Measurements from ENCODE around the gene PRDM16. TPM values are rescaled to one million over a fixed set of nuclear protein-coding genes. Genes with fewer than 3 reads are reported as not detected.

The PRDM16 gene
- total RNA-seq, 2 donors from 2014 or later: 0.79 to 6.1 TPM

GRCh38 chr1:3058263-3059030 lies 10.6 kb upstream of the PRDM16 start:
- Histone ChIP-seq H3K36me3 (no peaks in the 10 kb centered on the region), H3K4me1 (no peaks in the 10 kb centered on the region), H3K9ac (ENCODE audit: low read depth in 2 of 2, low read length in 2 of 2) (no peak overlapping the region), H3K27me3 (peaks cover 23% of the 10 kb centered on the region), H3K4me3 (no peak overlapping the region), H3K9me3 (no peaks in the 10 kb centered on the region), H3K27ac (no peak overlapping the region)
- DNase-seq: no peak
- TF ChIP-seq CTCF (IDR thresholded peaks at IDR 0.05): no peak
- intact Hi-C loops (cut with DNase I): no loop called here

GRCh38 chr1:3060127-3060526 lies 8.9 kb upstream of the PRDM16 start:
- TF ChIP-seq CTCF (IDR thresholded peaks at IDR 0.05): no peak
- Histone ChIP-seq H3K9me3 (no peaks in the 10 kb centered on the region), H3K4me3 (no peak overlapping the region), H3K4me1 (no peaks in the 10 kb centered on the region), H3K27ac (no peak overlapping the region), H3K9ac (ENCODE audit: low read depth in 2 of 2, low read length in 2 of 2) (no peak overlapping the region), H3K36me3 (no peaks in the 10 kb centered on the region), H3K27me3 (peaks cover 40% of the 10 kb centered on the region)
- no peak for DNase-seq
- intact Hi-C loops (cut with DNase I): loop anchor here (5.0 to 10.0 kb wide), 2 partner anchors 225 to 347 kb away; no protein-coding TSS in a partner anchor

- H3K9ac ChIP-seq (ENCODE audit: low read depth in 2 of 2, low read length in 2 of 2): no peak overlapping the region
- DNase-seq: no peak
Measured at GRCh38 chr1:3060601-3061551, 8.1 kb upstream of the PRDM16 start.

GRCh38 chr1:3061566-3061965 lies 7.4 kb upstream of the PRDM16 start:
- intact Hi-C loops (cut with DNase I): loop anchor here (5.0 to 10.0 kb wide), 2 partner anchors 223 to 346 kb away; no protein-coding TSS in a partner anchor
- Histone ChIP-seq H3K36me3 (no peaks in the 10 kb centered on the region), H3K27me3 (peaks cover 54% of the 10 kb centered on the region), H3K4me1 (no peaks in the 10 kb centered on the region), H3K27ac (no peak overlapping the region), H3K9ac (ENCODE audit: low read depth in 2 of 2, low read length in 2 of 2) (no peak overlapping the region), H3K4me3 (no peak overlapping the region), H3K9me3 (no peaks in the 10 kb centered on the region)
- no peak for TF ChIP-seq CTCF (IDR thresholded peaks at IDR 0.05)
- DNase-seq: no peak

More at GRCh38 chr1:3060601-3061551, 8.1 kb upstream of the PRDM16 start:
- peaks cover 47% of the 10 kb centered on the region for H3K27me3 ChIP-seq
- no peaks in the 10 kb centered on the region for H3K9me3 ChIP-seq
- intact Hi-C loops (cut with DNase I): loop anchor here (5.0 to 10.0 kb wide), 2 partner anchors 224 to 346 kb away; no protein-coding TSS in a partner anchor
- H3K27ac ChIP-seq: no peak overlapping the region
- no peaks in the 10 kb centered on the region for H3K36me3 ChIP-seq
- H3K4me3 ChIP-seq: no peak overlapping the region
- H3K4me1 ChIP-seq: no peaks in the 10 kb centered on the region
- TF ChIP-seq CTCF (IDR thresholded peaks at IDR 0.05): no peak

DNA sequence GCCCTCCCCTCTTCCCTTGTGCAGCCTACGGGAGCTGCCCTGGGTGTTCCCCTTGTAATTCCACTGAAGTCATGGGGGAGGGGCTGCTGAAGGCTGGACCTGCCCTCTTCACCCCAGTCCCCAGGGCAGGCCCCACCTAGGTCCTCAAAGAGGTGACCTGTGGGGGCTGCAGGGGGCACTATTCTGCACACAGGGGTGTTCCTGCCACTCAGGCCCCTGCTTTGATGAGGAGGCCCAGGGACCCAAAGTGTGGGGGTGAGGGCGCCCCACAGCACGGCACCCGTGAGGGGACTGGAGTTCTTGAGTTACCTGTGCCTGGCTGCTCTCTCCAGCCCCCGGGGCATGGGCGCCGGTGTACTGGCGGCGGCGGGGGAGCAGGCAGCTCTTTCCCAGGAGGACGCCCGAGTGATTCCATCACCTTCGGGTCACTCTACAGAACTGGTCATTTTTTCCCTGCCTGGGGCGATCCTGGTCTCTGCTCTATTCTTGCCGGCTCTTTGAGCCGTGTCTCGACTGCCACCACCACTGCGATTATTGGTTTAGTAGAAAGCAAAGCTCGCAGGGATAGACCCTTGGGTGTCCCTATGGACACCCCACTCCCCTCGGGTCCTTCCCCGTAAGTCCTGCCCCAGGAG lies 6.9 kb upstream of the PRDM16 start:
- intact Hi-C loops (cut with DNase I): loop anchor here (5.0 to 10.0 kb wide), 2 partner anchors 223 to 345 kb away; no protein-coding TSS in a partner anchor
- Histone ChIP-seq H3K4me3 (no peak overlapping the region), H3K4me1 (no peaks in the 10 kb centered on the region), H3K27ac (no peak overlapping the region), H3K9me3 (no peaks in the 10 kb centered on the region), H3K36me3 (no peaks in the 10 kb centered on the region), H3K9ac (ENCODE audit: low read depth in 2 of 2, low read length in 2 of 2) (no peak overlapping the region), H3K27me3 (peaks cover 60% of the 10 kb centered on the region)
- no peak for TF ChIP-seq CTCF (IDR thresholded peaks at IDR 0.05)
- DNase-seq: no peak

Data from colonic mucosa (tissue), 4 donors.